GM20000 (cell line): ENCODE measurements around the gene ZFHX2.

ENCODE experiments used
- DNase-seq: peaks from one replicate; pipeline ENCODE4 v3.0.0; 2012; ENCODE audit warnings: low spot score
- TF ChIP-seq, protein P1 (sequence below): IDR thresholded peaks from 2 replicates; pipeline ENCODE4 v1.5.1; 2012; ENCODE audit warnings: mild to moderate bottlenecking, control low read depth; ENCODE audit errors: extremely low read depth, missing control alignments

Gene ZFHX2

DNA sequence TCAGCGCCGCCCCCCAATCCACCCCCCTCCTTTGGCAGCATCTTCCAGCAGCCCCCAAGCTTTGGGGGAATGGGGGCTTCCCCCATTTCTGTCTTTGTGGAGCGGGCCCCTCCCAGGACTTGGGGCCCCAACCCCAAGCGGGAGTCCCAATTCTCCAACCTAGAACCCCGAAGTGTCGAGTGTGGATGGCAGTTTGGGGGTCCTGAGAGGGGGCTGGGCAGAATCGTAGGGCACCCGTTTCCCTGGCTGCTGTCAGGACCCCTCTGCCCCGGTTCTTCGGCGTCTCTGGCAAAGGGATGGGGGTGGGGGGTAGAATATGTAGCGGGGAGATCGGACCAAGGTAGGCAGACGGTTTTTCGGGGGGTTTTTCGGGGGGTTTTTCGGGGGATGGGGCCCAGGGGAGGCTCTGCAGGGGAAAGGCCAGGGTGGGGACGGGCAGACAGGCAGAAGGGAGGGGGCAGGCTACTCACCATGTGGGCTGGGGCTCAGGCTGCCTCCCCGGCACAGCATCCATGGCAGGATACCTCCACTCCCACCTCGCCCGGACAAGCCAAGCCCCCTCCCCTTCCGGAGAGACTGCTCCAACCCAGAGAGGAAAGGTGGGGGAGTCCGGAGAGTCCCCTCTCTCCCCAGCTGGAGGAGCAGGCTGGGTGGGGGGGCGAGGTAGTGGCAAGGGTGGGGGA lies 26.3 kb upstream of the ZFHX2 start:
- peak; percentile 68 for DNase-seq
- TF ChIP-seq, protein P1, sequence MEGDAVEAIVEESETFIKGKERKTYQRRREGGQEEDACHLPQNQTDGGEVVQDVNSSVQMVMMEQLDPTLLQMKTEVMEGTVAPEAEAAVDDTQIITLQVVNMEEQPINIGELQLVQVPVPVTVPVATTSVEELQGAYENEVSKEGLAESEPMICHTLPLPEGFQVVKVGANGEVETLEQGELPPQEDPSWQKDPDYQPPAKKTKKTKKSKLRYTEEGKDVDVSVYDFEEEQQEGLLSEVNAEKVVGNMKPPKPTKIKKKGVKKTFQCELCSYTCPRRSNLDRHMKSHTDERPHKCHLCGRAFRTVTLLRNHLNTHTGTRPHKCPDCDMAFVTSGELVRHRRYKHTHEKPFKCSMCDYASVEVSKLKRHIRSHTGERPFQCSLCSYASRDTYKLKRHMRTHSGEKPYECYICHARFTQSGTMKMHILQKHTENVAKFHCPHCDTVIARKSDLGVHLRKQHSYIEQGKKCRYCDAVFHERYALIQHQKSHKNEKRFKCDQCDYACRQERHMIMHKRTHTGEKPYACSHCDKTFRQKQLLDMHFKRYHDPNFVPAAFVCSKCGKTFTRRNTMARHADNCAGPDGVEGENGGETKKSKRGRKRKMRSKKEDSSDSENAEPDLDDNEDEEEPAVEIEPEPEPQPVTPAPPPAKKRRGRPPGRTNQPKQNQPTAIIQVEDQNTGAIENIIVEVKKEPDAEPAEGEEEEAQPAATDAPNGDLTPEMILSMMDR, result no peak

DNA sequence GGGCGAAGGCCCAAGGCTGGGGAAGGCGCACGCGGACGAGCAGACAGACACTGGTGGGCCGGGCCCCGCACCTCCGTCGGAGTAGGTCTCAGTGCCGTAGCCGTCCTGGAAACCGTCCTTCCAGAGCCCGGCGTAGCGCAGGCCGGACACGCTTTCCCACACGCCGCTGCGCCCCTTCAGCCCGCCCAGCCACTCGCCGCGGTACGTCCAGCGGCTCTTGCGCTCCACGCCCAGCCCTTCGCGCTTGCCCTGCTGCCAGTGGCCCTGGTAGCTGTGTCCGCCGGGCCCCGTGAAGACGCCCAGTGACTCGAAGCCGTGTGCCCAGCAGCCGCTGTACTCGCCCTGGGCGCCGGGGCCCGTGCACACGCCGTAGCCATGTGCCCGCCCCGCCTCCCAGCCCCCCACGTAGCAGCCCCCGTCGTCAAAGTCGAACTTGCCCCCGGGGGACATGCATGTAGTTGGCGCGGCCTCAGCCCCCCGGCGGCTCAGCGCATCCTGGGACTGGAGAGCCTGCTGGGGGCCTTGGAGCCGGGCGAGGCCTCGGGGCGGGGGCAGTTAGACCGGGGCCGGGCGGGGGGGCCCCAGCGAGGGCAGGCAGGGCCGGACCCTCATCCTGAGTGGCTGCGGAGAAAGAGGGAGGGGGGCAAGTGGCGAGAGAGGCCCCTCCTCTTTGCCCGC lies 25.6 kb upstream of the ZFHX2 start:
- peak; percentile 68 for DNase-seq
- TF ChIP-seq, protein P1, result no peak

DNA sequence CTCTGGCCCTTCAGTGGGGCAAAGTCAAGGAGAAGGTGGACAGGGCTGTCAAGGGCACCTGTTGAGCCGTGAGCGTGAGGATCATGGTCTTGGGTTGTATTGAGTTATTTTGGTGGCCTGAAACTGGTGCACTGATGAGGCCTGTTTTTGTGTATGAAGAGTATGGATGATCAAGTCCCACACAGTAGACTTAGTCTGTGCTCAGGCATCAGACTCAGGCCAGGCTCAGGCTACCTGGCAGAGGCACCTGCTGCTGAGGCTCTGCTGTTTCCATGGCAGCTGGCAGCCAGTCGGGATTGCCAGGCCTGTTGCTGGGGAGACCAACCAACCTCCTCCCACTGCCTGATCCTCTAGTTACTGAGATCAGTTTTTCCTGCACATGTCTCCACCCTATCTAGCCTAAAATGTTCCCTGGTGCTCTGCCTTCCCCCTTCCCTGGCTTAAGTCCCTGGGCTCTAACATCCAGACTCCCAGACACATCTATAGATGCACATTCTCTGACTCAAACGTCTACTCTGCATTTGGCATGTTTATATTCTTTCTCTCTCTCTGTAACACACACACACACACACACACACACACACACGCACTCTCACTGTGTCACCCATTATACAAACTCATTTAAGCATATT lies 21.9 kb upstream of the ZFHX2 start:
- no peak for DNase-seq
- TF ChIP-seq, protein P1, result no peak

DNA sequence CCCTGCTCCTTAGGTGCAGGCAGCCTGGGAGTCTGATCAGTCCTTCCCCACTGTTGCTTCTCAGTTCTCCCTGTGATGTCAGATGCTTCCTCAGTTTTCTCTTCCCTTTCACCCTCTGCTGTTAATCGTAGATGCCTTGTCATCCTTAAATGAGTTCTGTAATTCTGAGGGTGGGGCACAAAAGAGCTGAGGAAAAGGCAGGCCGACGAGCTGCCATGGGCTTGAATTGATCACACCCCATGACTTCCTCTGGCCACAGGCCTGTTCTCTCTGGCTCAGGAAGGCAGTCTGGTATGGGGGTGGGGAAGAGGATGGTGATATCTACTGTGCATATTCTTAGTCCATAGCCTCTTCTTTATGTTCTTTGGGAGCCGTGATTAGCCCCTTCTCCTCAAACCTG lies 21.3 kb upstream of the ZFHX2 start:
- DNase-seq, result no peak
- TF ChIP-seq, protein P1, result no peak

DNA sequence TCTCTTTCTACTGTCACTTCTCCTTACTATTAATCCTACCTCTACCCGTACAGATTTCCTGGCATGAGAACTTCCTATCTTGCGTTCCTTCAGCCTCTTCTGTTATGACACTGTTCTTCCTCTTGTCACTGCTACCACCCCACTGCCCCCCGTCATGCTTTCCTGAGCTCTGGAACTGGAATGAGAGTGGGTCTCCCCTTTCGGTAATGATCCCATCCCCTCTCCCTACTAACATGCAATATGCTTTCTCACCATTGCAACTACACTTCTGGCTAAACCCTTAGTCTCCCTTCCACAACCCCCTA lies 20.9 kb upstream of the ZFHX2 start:
- TF ChIP-seq, protein P1, result no peak
- no peak for DNase-seq

DNA sequence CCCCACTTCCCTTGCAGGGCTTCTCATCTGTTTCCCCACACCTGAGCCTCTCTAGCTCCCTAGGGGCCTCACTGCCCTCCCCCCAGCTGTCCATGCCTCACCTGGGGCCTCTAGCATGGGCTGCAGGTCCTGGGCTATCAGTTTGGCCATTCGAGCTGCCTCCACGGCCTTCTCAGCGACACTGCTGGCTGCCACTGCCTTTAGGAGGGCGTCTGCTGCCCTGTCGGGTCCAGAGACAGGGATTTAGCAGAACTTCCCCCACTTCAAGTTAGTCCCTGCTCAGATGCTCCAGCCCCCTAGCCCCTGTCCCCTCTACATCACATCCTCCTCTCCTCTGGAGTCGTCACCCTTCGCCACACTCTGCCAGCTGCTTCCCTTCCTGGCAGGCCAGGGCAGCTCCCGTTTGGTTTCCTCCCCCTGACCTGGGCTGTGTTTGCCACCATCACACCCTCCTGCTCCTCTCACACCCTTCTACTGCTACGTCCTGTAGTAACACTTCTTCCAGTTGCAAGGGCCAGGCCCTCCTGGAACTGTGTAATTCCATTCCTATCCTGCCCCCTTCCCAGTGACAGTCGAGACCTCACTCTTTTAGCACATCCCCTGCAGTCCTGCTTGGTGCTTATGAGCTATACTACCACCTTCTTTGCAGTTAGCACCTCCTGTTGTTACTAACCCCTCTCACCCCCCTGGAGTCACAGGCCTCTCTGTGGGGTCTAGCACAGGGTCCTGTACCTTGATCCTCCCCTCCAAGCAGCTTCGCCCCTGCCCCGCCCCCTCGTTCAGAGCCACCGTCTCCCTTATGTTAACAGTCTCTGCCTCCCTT lies 20.3 kb upstream of the ZFHX2 start:
- no peak for DNase-seq

More for the DNA sequence above, 20.3 kb upstream of the ZFHX2 start:
- TF ChIP-seq, protein P1, result no peak
